HL-60 (cell line): ENCODE measurements around the gene TMEM41A.

Experiments used
- DNase-seq, 2 experiments: peaks; one replicate each; pipeline ENCODE4 v3.0.0-alpha.2; 2010 to 2020; ENCODE audit warnings: low read depth in 1 of 2, low spot score in 1 of 2
- H3K27ac ChIP-seq: fragments of 250-450 bp; sonication (Bioruptor Pico); replicated peaks from 2 replicates; pipeline ENCODE4 v1.5.1; 2020; ENCODE audit warnings: mild to moderate bottlenecking, moderate library complexity
- H3K27me3 ChIP-seq: fragments of 250-450 bp; sonication (Bioruptor Pico); 2 replicates; pipeline ENCODE4 v1.5.1; 2021; ENCODE audit warnings: mild to moderate bottlenecking, moderate library complexity; ENCODE audit not compliant: insufficient read depth, poor library complexity, severe bottlenecking
- H3K4me3 ChIP-seq: replicated peaks from 2 replicates; pipeline ENCODE4 v1.5.1; 2011; ENCODE audit warnings: mild to moderate bottlenecking, control low read depth, low read length; ENCODE audit not compliant: insufficient read depth
- GABPA ChIP-seq: IDR thresholded peaks from 2 replicates; pipeline ENCODE4 v1.6.1; 2012; ENCODE audit warnings: low read depth
- POLR2AphosphoS5 ChIP-seq: IDR thresholded peaks from 2 replicates; pipeline ENCODE4 v1.6.1; 2012; ENCODE audit warnings: low read depth
- SPI1 ChIP-seq: IDR thresholded peaks from 2 replicates; pipeline ENCODE4 v1.6.1; 2012; ENCODE audit warnings: low read depth, mild to moderate bottlenecking, borderline replicate concordance
- TF ChIP-seq, protein P1 (sequence below): IDR thresholded peaks from 2 replicates; pipeline ENCODE4 v1.6.1; 2012; ENCODE audit warnings: low read depth; ENCODE audit not compliant: insufficient replicate concordance
- TF ChIP-seq, protein P2 (sequence below): IDR thresholded peaks from one replicate; pipeline ENCODE4 v1.5.1; 2011; ENCODE audit warnings: low read length, control low read depth, inconsistent platforms; ENCODE audit not compliant: insufficient read depth

TMEM41A gene

GRCh38 chr3:185511711-185512110, 12.9 kb upstream of the TMEM41A start:
- H3K4me3 ChIP-seq: no peak overlapping the region
- DNase-seq: no peak
- peaks cover 2% of the 10 kb centered on the region for H3K27me3 ChIP-seq
- no peak overlapping the region for H3K27ac ChIP-seq
- TF ChIP-seq, protein P1, sequence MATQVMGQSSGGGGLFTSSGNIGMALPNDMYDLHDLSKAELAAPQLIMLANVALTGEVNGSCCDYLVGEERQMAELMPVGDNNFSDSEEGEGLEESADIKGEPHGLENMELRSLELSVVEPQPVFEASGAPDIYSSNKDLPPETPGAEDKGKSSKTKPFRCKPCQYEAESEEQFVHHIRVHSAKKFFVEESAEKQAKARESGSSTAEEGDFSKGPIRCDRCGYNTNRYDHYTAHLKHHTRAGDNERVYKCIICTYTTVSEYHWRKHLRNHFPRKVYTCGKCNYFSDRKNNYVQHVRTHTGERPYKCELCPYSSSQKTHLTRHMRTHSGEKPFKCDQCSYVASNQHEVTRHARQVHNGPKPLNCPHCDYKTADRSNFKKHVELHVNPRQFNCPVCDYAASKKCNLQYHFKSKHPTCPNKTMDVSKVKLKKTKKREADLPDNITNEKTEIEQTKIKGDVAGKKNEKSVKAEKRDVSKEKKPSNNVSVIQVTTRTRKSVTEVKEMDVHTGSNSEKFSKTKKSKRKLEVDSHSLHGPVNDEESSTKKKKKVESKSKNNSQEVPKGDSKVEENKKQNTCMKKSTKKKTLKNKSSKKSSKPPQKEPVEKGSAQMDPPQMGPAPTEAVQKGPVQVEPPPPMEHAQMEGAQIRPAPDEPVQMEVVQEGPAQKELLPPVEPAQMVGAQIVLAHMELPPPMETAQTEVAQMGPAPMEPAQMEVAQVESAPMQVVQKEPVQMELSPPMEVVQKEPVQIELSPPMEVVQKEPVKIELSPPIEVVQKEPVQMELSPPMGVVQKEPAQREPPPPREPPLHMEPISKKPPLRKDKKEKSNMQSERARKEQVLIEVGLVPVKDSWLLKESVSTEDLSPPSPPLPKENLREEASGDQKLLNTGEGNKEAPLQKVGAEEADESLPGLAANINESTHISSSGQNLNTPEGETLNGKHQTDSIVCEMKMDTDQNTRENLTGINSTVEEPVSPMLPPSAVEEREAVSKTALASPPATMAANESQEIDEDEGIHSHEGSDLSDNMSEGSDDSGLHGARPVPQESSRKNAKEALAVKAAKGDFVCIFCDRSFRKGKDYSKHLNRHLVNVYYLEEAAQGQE: no peak
- TF ChIP-seq, protein P2, sequence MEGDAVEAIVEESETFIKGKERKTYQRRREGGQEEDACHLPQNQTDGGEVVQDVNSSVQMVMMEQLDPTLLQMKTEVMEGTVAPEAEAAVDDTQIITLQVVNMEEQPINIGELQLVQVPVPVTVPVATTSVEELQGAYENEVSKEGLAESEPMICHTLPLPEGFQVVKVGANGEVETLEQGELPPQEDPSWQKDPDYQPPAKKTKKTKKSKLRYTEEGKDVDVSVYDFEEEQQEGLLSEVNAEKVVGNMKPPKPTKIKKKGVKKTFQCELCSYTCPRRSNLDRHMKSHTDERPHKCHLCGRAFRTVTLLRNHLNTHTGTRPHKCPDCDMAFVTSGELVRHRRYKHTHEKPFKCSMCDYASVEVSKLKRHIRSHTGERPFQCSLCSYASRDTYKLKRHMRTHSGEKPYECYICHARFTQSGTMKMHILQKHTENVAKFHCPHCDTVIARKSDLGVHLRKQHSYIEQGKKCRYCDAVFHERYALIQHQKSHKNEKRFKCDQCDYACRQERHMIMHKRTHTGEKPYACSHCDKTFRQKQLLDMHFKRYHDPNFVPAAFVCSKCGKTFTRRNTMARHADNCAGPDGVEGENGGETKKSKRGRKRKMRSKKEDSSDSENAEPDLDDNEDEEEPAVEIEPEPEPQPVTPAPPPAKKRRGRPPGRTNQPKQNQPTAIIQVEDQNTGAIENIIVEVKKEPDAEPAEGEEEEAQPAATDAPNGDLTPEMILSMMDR: no peak
- TF ChIP-seq SPI1 (no peak), GABPA (no peak), POLR2AphosphoS5 (no peak)

DNA sequence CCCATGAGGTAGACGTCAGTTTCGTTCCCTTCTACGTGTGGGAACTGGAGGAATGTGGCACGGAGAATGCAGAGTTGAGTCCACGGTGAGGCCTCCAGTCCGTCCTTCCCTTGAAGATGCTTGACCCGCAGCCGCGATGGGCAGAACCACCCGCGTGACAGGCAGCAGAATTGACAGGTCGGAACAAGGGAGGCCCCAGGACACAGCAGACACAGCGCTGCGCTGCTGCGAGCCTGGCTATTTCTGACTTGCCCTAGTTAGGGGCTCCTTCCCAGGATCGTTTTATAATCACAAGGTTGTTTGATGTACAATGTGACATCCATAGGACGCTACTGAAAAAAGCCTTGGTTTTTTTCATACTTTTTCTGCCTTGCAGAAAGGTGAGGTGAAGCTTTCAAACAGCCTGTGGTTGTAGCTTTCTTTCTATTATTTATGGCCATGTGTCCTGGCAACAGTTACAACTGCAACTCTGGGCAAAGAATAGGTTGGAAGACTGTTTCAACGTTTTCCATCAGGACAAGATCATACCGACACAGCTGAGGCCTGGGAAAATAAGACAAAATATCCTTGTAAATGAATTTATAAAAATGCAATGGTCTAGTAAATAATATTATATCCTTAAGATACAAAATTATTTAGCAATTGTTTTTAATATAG, 9.6 kb upstream of the TMEM41A start:
- H3K27me3 ChIP-seq: no peaks in the 10 kb centered on the region
- TF ChIP-seq POLR2AphosphoS5 (no peak), SPI1 (no peak), GABPA (no peak)
- TF ChIP-seq, protein P1: no peak
- TF ChIP-seq, protein P2: no peak
- H3K27ac ChIP-seq: no peak overlapping the region
- no peak overlapping the region for H3K4me3 ChIP-seq
- DNase-seq: no peak

DNA sequence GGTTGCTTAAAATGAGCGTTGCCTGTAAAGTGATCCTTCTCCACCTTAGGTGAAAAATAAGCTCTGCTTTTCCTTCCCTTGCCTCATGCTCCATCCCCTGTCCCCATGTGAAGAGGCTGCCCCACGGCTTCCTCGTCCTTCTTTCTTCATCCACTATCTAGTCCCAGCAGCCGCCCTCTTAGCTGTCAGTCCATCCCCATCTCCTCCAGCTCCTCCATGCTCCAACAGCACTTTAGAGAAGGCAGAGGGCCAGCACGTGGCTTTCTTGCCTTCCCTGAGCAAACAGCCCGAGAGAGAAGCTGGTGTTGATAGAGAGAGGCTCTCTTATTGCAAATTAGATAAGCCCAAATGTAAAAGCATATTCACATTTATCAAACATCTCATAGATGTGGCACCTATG, 9.0 kb upstream of the TMEM41A start:
- no peak for DNase-seq
- Histone ChIP-seq H3K27ac (no peak overlapping the region), H3K27me3 (no peaks in the 10 kb centered on the region), H3K4me3 (no peak overlapping the region)
- TF ChIP-seq POLR2AphosphoS5 (no peak), SPI1 (no peak), GABPA (no peak)
- TF ChIP-seq, protein P2: no peak
- TF ChIP-seq, protein P1: no peak
